ENCODE measurements around the gene FXR1.
"Not testable (repeated sequence)": the region's sequence is repeated elsewhere in the genome, so short reads cannot be mapped to it uniquely, and the experiment has no call there.

The FXR1 gene

GRCh38 chr3:180912304-180913296 lies at the start of gene FXR1:
FXR1 (plus strand) TSS chr3:180912670; CDS start chr3:180912686, 16 bp downstream.
- peak; percentile 80 for DNase-seq (ENCODE audit: low read depth)

- no peak for DNase-seq (ENCODE audit: low read depth)
Observed at GRCh38 chr3:180870008-180870699, 42.3 kb upstream of the FXR1 start.

GRCh38 chr3:180871901-180872300 lies 40.6 kb upstream of the FXR1 start:
- DNase-seq (ENCODE audit: low read depth) = no peak

- not testable (repeated sequence) for DNase-seq (ENCODE audit: low read depth)
Observed at GRCh38 chr3:180872430-180872829, 40.0 kb upstream of the FXR1 start.

GRCh38 chr3:180875124-180875698 lies 37.3 kb upstream of the FXR1 start:
- no peak for DNase-seq (ENCODE audit: low read depth)

- DNase-seq (ENCODE audit: low read depth) = no peak
Observed at GRCh38 chr3:180881065-180881801, 31.2 kb upstream of the FXR1 start.

GRCh38 chr3:180882115-180882514 lies 30.4 kb upstream of the FXR1 start:
- DNase-seq (ENCODE audit: low read depth) = no peak

GRCh38 chr3:180888992-180889560 lies 23.4 kb upstream of the FXR1 start:
- DNase-seq (ENCODE audit: low read depth) = no peak

GRCh38 chr3:180898572-180898971 lies 13.9 kb upstream of the FXR1 start:
- no peak for DNase-seq (ENCODE audit: low read depth)

GRCh38 chr3:180909369-180910127 lies 2.9 kb upstream of the FXR1 start:
- no peak for DNase-seq (ENCODE audit: low read depth)

- no peak for DNase-seq (ENCODE audit: low read depth)
Observed at GRCh38 chr3:180910823-180911222, 1.6 kb upstream of the FXR1 start.

GRCh38 chr3:180911876-180912303 lies 580 bp upstream of the FXR1 start:
- DNase-seq (ENCODE audit: low read depth) = no peak

- no peak for DNase-seq (ENCODE audit: low read depth)
Observed at GRCh38 chr3:180913581-180914404, 1.3 kb downstream of the FXR1 start.

- DNase-seq (ENCODE audit: low read depth) = no peak
Observed at GRCh38 chr3:180918542-180918941, 6.1 kb downstream of the FXR1 start.

- DNase-seq (ENCODE audit: low read depth) = no peak
Observed at GRCh38 chr3:180922242-180922641, 9.8 kb downstream of the FXR1 start.

- no peak for DNase-seq (ENCODE audit: low read depth)
Observed at GRCh38 chr3:180923561-180923960, 11.1 kb downstream of the FXR1 start.

GRCh38 chr3:180926526-180926925 lies 14.1 kb downstream of the FXR1 start:
- no peak for DNase-seq (ENCODE audit: low read depth)

GRCh38 chr3:180929376-180929775 lies 16.9 kb downstream of the FXR1 start:
- no peak for DNase-seq (ENCODE audit: low read depth)

GRCh38 chr3:180930526-180930925 lies 18.1 kb downstream of the FXR1 start:
- no peak for DNase-seq (ENCODE audit: low read depth)

- no peak for DNase-seq (ENCODE audit: low read depth)
Observed at GRCh38 chr3:180932819-180933218, 20.3 kb downstream of the FXR1 start.

Measured in T-helper 22 cell (primary cell).